Naive thymus-derived CD4-positive, alpha-beta T cell (primary cell): ENCODE measurements around the gene ROBO1. TPM values are rescaled to one million over a fixed set of nuclear protein-coding genes. Genes with fewer than 3 reads are reported as not detected.
"Not testable (repeated sequence)": the region's sequence is repeated elsewhere in the genome, so short reads cannot be mapped to it uniquely, and the experiment has no call there.

Experiments
- ATAC-seq: fragments of 150-1000 bp; cut with Tn5 transposase; 2 replicates; pipeline ENCODE4 v1.10.0; 2021; ENCODE audit warnings: mild to moderate bottlenecking, moderate library complexity
- CTCF ChIA-PET: fragments of 350-600 bp; sonication (Branson Sonifier 250); formaldehyde crosslinking; loops from one replicate; lab custom pipeline; 2021; ENCODE audit warnings: antibody characterized with exemption; lab: Charles Lee
- POLR2A ChIA-PET: fragments of 350-600 bp; sonication (Branson Sonifier 250); formaldehyde crosslinking; loops from one replicate; lab custom pipeline; 2021; ENCODE audit warnings: antibody characterized with exemption, inconsistent platforms; lab: Charles Lee
- DNase-seq, 9 donors: peaks; one replicate each; pipeline versions ENCODE4 v3.0.0 to v3.0.0-alpha.2; 2020 to 2022; ENCODE audit warnings: mixed read lengths in 1 of 9
- H3K27ac ChIP-seq: one replicate; pipeline ENCODE4 v1.7.0; 2013; ENCODE audit warnings: mild to moderate bottlenecking, low read depth, low read length, moderate library complexity
- H3K27me3 ChIP-seq, 2 donors: one replicate each; pipeline ENCODE4 v1.7.0; 2013; ENCODE audit warnings: low read length in 2 of 2, mild to moderate bottlenecking in 2 of 2, moderate library complexity in 2 of 2; ENCODE audit not compliant: control insufficient read depth in 2 of 2, insufficient read depth in 2 of 2
- H3K36me3 ChIP-seq, 3 experiments: 1 replicate in 2 of 3; 2 replicates in 1 of 3; pipeline ENCODE4 v1.7.0; 2013; ENCODE audit warnings: low read length in 3 of 3, mild to moderate bottlenecking in 3 of 3, moderate library complexity in 1 of 3; ENCODE audit not compliant: insufficient read depth in 3 of 3, control insufficient read depth in 2 of 3
- H3K4me1 ChIP-seq, 2 donors: one replicate each; pipeline ENCODE4 v1.7.0; 2013; ENCODE audit warnings: low read length in 2 of 2, mild to moderate bottlenecking in 2 of 2, moderate library complexity in 1 of 2; ENCODE audit not compliant: control insufficient read depth in 2 of 2, insufficient read depth in 2 of 2
- H3K4me3 ChIP-seq: 2 replicates; pipeline ENCODE4 v1.7.0; 2013; ENCODE audit warnings: mild to moderate bottlenecking, low read length
- H3K9me3 ChIP-seq, 3 experiments: 1 replicate in 2 of 3; 2 replicates in 1 of 3; pipeline ENCODE4 v1.7.0; 2013; ENCODE audit warnings: low read length in 3 of 3; ENCODE audit not compliant: control insufficient read depth in 2 of 3
- H3K27ac Mint-ChIP-seq, 9 donors: one replicate each; pipeline ENCODE4 v1.8.0; 2020 to 2022; ENCODE audit warnings: mixed read lengths in 9 of 9, mild to moderate bottlenecking in 8 of 9, moderate library complexity in 5 of 9, inconsistent platforms in 2 of 9
- H3K27me3 Mint-ChIP-seq, 5 donors: one replicate each; pipeline ENCODE4 v1.8.0; 2021 to 2022; ENCODE audit warnings: mixed read lengths in 5 of 5, mild to moderate bottlenecking in 1 of 5
- H3K36me3 Mint-ChIP-seq, 5 donors: one replicate each; pipeline ENCODE4 v1.8.0; 2020 to 2022; ENCODE audit warnings: mixed read lengths in 5 of 5, mild to moderate bottlenecking in 3 of 5, inconsistent platforms in 1 of 5
- H3K4me1 Mint-ChIP-seq, 7 donors: one replicate each; pipeline ENCODE4 v1.8.0; 2020 to 2022; ENCODE audit warnings: mixed read lengths in 7 of 7, mild to moderate bottlenecking in 3 of 7, inconsistent platforms in 1 of 7
- H3K4me3 Mint-ChIP-seq, 10 donors: one replicate each; pipeline ENCODE4 v1.8.0; 2020 to 2022; ENCODE audit warnings: mild to moderate bottlenecking in 10 of 10, mixed read lengths in 10 of 10, moderate library complexity in 6 of 10, inconsistent platforms in 2 of 10
- H3K9me3 Mint-ChIP-seq, 11 donors: one replicate each; pipeline ENCODE4 v1.8.0; 2020 to 2022; ENCODE audit warnings: mixed read lengths in 11 of 11, mild to moderate bottlenecking in 4 of 11, inconsistent platforms in 1 of 11, moderate library complexity in 1 of 11
- intact Hi-C, 2 donors: fragments of 100-400 bp; cut with micrococcal nuclease; formaldehyde crosslinking; loops; one replicate each; pipeline ENCODE4 v1.15.1; 2023
- polyA plus RNA-seq, 2 donors: library from polyadenylated mRNA; unstranded; fragments of 300-500 nt; fragmentation: Illumina TruSeq; gene quantifications; one replicate each; pipeline ENCODE4 v1.2.3, GENCODE V29; 2021
- total RNA-seq, 6 experiments: library from RNA in 5 of 6; stranded (reverse) in 5 of 6; gene quantifications; 1 replicate in 5 of 6; 2 replicates in 1 of 6; pipeline ENCODE4 v1.2.3 and lab custom pipeline; 2021 to 2026

ROBO1 gene
- total and polyA plus RNA-seq, 7 experiments from 2014 or later: 0.08 to 0.59 (median 0.26) TPM; not detected in 2

DNA sequence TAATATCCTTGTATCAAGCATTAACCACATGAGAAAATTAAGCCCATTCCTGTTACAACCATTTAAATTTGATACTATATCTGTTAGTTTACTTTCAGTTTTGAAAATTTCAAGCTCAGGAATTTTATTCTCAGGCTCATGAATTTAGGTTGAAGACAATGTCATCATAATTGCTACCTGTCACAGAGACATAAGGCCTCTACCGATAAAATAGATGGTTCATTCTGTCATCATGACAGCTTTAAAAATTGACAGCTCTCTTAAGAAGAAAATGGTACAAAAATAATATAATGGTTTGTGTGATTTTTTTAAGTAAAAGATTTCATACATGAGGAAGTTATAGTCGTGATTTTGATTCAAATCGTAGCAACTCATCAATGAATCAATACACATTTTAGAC lies 1003.2 kb downstream of the ROBO1 start:
- Histone ChIP-seq H3K36me3 (no peaks in the 10 kb centered on the region), H3K27me3 (no peaks in the 10 kb centered on the region), H3K4me1 (no peaks in the 10 kb centered on the region), H3K9me3 (no peaks in the 10 kb centered on the region), H3K27ac (no peak overlapping the region), H3K4me3 (no peak overlapping the region)
- CTCF ChIA-PET: no interaction called here
- intact Hi-C loops: no loop called here
- Mint-ChIP-seq H3K27me3 (no peaks in the 10 kb centered on the region), H3K27ac (no peak overlapping the region), H3K36me3 (no peaks in the 10 kb centered on the region), H3K4me1 (no peaks in the 10 kb centered on the region), H3K4me3 (no peak overlapping the region), H3K9me3 (peaks cover 2 to 22% (median 8%) of the 10 kb centered on the region in 11 donors)
- DNase-seq (no peak), ATAC-seq (no peak)
- POLR2A ChIA-PET: no interaction called here

GRCh38 chr3:78762121-78762520 lies 1005.7 kb downstream of the ROBO1 start:
- Histone ChIP-seq H3K27ac (no peak overlapping the region), H3K36me3 (no peaks in the 10 kb centered on the region), H3K4me3 (no peak overlapping the region), H3K4me1 (no peaks in the 10 kb centered on the region), H3K9me3 (no peaks in the 10 kb centered on the region), H3K27me3 (no peaks in the 10 kb centered on the region)
- Mint-ChIP-seq H3K27me3 (no peaks in the 10 kb centered on the region), H3K4me3 (no peak overlapping the region), H3K4me1 (no peaks in the 10 kb centered on the region), H3K9me3 (peaks cover 0 to 14% (median 3%) of the 10 kb centered on the region in 11 donors), H3K36me3 (no peaks in the 10 kb centered on the region), H3K27ac (no peak overlapping the region)
- no peak for DNase-seq
- ChIA-PET CTCF (no interaction called here), POLR2A (no interaction called here)
- no peak for ATAC-seq
- intact Hi-C loops: no loop called here

GRCh38 chr3:78761126-78761525 lies 1006.7 kb downstream of the ROBO1 start:
- ATAC-seq: no peak

GRCh38 chr3:78757731-78758130 lies 1010.1 kb downstream of the ROBO1 start:
- CTCF ChIA-PET: no interaction called here
- no peaks in the 10 kb centered on the region for H3K27me3 ChIP-seq
- no peak overlapping the region for H3K27ac ChIP-seq
- intact Hi-C loops: no loop called here
- no peaks in the 10 kb centered on the region for H3K27me3 Mint-ChIP-seq
- H3K4me3 Mint-ChIP-seq: no peak overlapping the region
- peaks cover 0 to 11% (median 0%) of the 10 kb centered on the region in 11 donors for H3K9me3 Mint-ChIP-seq
- no peak overlapping the region for H3K27ac Mint-ChIP-seq
- H3K36me3 Mint-ChIP-seq: peaks cover 0 to 5% (median 0%) of the 10 kb centered on the region in 5 donors
- DNase-seq (no peak), ATAC-seq (no peak)
- POLR2A ChIA-PET: no interaction called here
- no peaks in the 10 kb centered on the region for H3K9me3 ChIP-seq
- no peaks in the 10 kb centered on the region for H3K4me1 Mint-ChIP-seq
- H3K36me3 ChIP-seq: no peaks in the 10 kb centered on the region
- H3K4me1 ChIP-seq: no peaks in the 10 kb centered on the region
- no peak overlapping the region for H3K4me3 ChIP-seq

More at GRCh38 chr3:78761126-78761525, 1006.7 kb downstream of the ROBO1 start:
- Mint-ChIP-seq H3K4me1 (no peaks in the 10 kb centered on the region), H3K9me3 (peaks cover 0 to 9% (median 3%) of the 10 kb centered on the region in 11 donors), H3K36me3 (no peaks in the 10 kb centered on the region), H3K27me3 (no peaks in the 10 kb centered on the region), H3K4me3 (no peak overlapping the region), H3K27ac (no peak overlapping the region)
- Histone ChIP-seq H3K36me3 (no peaks in the 10 kb centered on the region), H3K9me3 (no peaks in the 10 kb centered on the region), H3K4me1 (no peaks in the 10 kb centered on the region), H3K27me3 (no peaks in the 10 kb centered on the region), H3K27ac (no peak overlapping the region), H3K4me3 (no peak overlapping the region)
- no peak for DNase-seq
- intact Hi-C loops: no loop called here
- CTCF ChIA-PET: no interaction called here
- POLR2A ChIA-PET: no interaction called here

- Mint-ChIP-seq H3K9me3 (peaks cover 0 to 11% (median 0%) of the 10 kb centered on the region in 11 donors), H3K36me3 (peaks cover 0 to 5% (median 0%) of the 10 kb centered on the region in 5 donors), H3K4me3 (no peak overlapping the region), H3K4me1 (no peaks in the 10 kb centered on the region), H3K27ac (no peak overlapping the region), H3K27me3 (no peaks in the 10 kb centered on the region)
- no peak overlapping the region for H3K4me3 ChIP-seq
- POLR2A ChIA-PET: no interaction called here
- H3K27me3 ChIP-seq: no peaks in the 10 kb centered on the region
- H3K4me1 ChIP-seq: no peaks in the 10 kb centered on the region
- no peaks in the 10 kb centered on the region for H3K9me3 ChIP-seq
- intact Hi-C loops: no loop called here
- no peaks in the 10 kb centered on the region for H3K36me3 ChIP-seq
- CTCF ChIA-PET: no interaction called here
- DNase-seq: no peak
- ATAC-seq: no peak
- H3K27ac ChIP-seq: no peak overlapping the region
Measured at GRCh38 chr3:78754066-78754743, 1013.6 kb downstream of the ROBO1 start.

- Mint-ChIP-seq H3K27me3 (no peaks in the 10 kb centered on the region), H3K4me3 (no peak overlapping the region), H3K9me3 (peaks cover 0 to 15% (median 0%) of the 10 kb centered on the region in 11 donors), H3K4me1 (no peaks in the 10 kb centered on the region), H3K36me3 (peaks cover 0 to 5% (median 0%) of the 10 kb centered on the region in 5 donors), H3K27ac (no peak overlapping the region)
- ATAC-seq (no peak), DNase-seq (no peak)
- Histone ChIP-seq H3K27ac (no peak overlapping the region), H3K4me3 (no peak overlapping the region), H3K36me3 (no peaks in the 10 kb centered on the region), H3K27me3 (no peaks in the 10 kb centered on the region), H3K9me3 (no peaks in the 10 kb centered on the region), H3K4me1 (no peaks in the 10 kb centered on the region)
- intact Hi-C loops: no loop called here
- ChIA-PET CTCF (no interaction called here), POLR2A (no interaction called here)
Measured at GRCh38 chr3:78751266-78751665, 1016.5 kb downstream of the ROBO1 start.

- H3K36me3 Mint-ChIP-seq, POLR2A ChIA-PET, H3K27ac Mint-ChIP-seq, H3K4me1 Mint-ChIP-seq, ATAC-seq, H3K4me3 Mint-ChIP-seq, H3K4me1 ChIP-seq, H3K27ac ChIP-seq, CTCF ChIA-PET, H3K27me3 ChIP-seq, H3K36me3 ChIP-seq, DNase-seq, H3K9me3 ChIP-seq, H3K4me3 ChIP-seq, H3K27me3 Mint-ChIP-seq, intact Hi-C loops: not testable (repeated sequence)
- peaks cover 0 to 19% (median 2%) of the 10 kb centered on the region in 11 donors for H3K9me3 Mint-ChIP-seq
Measured at GRCh38 chr3:78750291-78750690, 1017.5 kb downstream of the ROBO1 start.
